Endodermal cell (in vitro differentiated cells): ENCODE data around the gene BTNL3. TPM values are rescaled to one million over a fixed set of nuclear protein-coding genes. Genes with fewer than 3 reads are reported as not detected.

Experiments
- DNase-seq: peaks from one replicate; pipeline ENCODE4 v3.0.0-alpha.2; 2017
- H3K27ac ChIP-seq: 2 replicates; pipeline ENCODE4 v1.5.1; 2013; ENCODE audit warnings: mild to moderate bottlenecking, low read depth, low read length, moderate library complexity
- H3K27me3 ChIP-seq: 2 replicates; pipeline ENCODE4 v1.6.1; 2013; ENCODE audit warnings: mild to moderate bottlenecking, low read length, moderate library complexity; ENCODE audit not compliant: insufficient read depth, control insufficient read depth, poor library complexity, severe bottlenecking
- H3K36me3 ChIP-seq: 2 replicates; pipeline ENCODE4 v1.7.0; 2013; ENCODE audit warnings: mild to moderate bottlenecking, low read length, moderate library complexity; ENCODE audit not compliant: control insufficient read depth, insufficient read depth
- H3K4me1 ChIP-seq: one replicate; pipeline ENCODE4 v1.7.0; 2013; ENCODE audit warnings: low read length; ENCODE audit not compliant: control insufficient read depth, insufficient read depth
- H3K4me3 ChIP-seq: 2 replicates; pipeline ENCODE4 v1.5.1; 2013; ENCODE audit warnings: mild to moderate bottlenecking, low read length, moderate library complexity
- H3K9ac ChIP-seq: 2 replicates; pipeline ENCODE4 v1.6.1; 2013; ENCODE audit warnings: mild to moderate bottlenecking, low read length, moderate library complexity; ENCODE audit not compliant: poor library complexity, severe bottlenecking; ENCODE audit errors: extremely low read depth
- H3K9me3 ChIP-seq: 2 replicates; pipeline ENCODE4 v1.6.1; 2013; ENCODE audit warnings: mild to moderate bottlenecking, low read length, moderate library complexity; ENCODE audit not compliant: control insufficient read depth
- H3K27ac Mint-ChIP-seq: 2 replicates; pipeline ENCODE4 v1.8.0; 2020; ENCODE audit warnings: mixed read lengths
- H3K27me3 Mint-ChIP-seq: 2 replicates; pipeline ENCODE4 v1.8.0; 2021; ENCODE audit warnings: mild to moderate bottlenecking, mixed read lengths; ENCODE audit not compliant: insufficient read depth
- H3K36me3 Mint-ChIP-seq: 2 replicates; pipeline ENCODE4 v1.8.0; 2020; ENCODE audit warnings: low read depth, mixed read lengths
- H3K4me1 Mint-ChIP-seq: 2 replicates; pipeline ENCODE4 v1.8.0; 2020; ENCODE audit warnings: mixed read lengths
- H3K4me3 Mint-ChIP-seq: 2 replicates; pipeline ENCODE4 v1.8.0; 2020; ENCODE audit warnings: mild to moderate bottlenecking, moderate library complexity, mixed read lengths
- H3K9me3 Mint-ChIP-seq: 2 replicates; pipeline ENCODE4 v1.8.0; 2020; ENCODE audit warnings: mild to moderate bottlenecking, mixed read lengths
- CTCF ChIP-seq: fragments of 200-600 bp; sonication (generic); conservative IDR thresholded peaks from 2 replicates; pipeline ENCODE4 v1.5.0; 2021; ENCODE audit warnings: antibody characterized with exemption, mild to moderate bottlenecking
- WGBS, 2 experiments: methylation state at CpG; one replicate each; pipeline versions ENCODE4 v1.1.5 to v1.1.7; 2013; ENCODE audit warnings: missing lambda C conversion rate in 2 of 2, mixed read lengths in 1 of 2; ENCODE audit not compliant: insufficient coverage in 1 of 2, insufficient read length in 1 of 2; 5-methylcytosine and 5-hydroxymethylcytosine counted together
- long read RNA-seq, 4 experiments: library from polyadenylated mRNA in 2 of 4; library from RNA in 1 of 4; library from capped mRNA in 1 of 4; stranded (forward) in 3 of 4; unstranded in 1 of 4; transcript quantifications; one replicate each; pipeline ENCODE4 v2.0.0, GENCODE V29; 2020 to 2021; ENCODE audit warnings: inconsistent platforms in 1 of 4
- polyA plus RNA-seq, 2 experiments: library from polyadenylated mRNA; stranded (reverse); fragments of 50-300 nt; gene quantifications; one replicate each; pipeline ENCODE4 v1.2.3, GENCODE V29; 2013
- total RNA-seq, 2 donors: library from RNA; stranded (reverse); fragmentation: NEBNext Ultra II Directional in 1 of 2; extraction: Animal tissue kit (Norgen Biotek cat#: 25700) in 1 of 2; gene quantifications; 2 replicates in 1 of 2; 3 replicates in 1 of 2; pipeline ENCODE4 v1.2.1, GENCODE V29; 2021

Gene BTNL3, protein sequence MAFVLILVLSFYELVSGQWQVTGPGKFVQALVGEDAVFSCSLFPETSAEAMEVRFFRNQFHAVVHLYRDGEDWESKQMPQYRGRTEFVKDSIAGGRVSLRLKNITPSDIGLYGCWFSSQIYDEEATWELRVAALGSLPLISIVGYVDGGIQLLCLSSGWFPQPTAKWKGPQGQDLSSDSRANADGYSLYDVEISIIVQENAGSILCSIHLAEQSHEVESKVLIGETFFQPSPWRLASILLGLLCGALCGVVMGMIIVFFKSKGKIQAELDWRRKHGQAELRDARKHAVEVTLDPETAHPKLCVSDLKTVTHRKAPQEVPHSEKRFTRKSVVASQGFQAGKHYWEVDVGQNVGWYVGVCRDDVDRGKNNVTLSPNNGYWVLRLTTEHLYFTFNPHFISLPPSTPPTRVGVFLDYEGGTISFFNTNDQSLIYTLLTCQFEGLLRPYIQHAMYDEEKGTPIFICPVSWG
- not detected for total RNA-seq
- not detected for polyA plus RNA-seq (2013, experiment 1 of 2)
- polyA plus RNA-seq (2013, experiment 2 of 2), result not detected
- long read RNA-seq, experiment 1, result 0 reads
- long read RNA-seq, experiment 2, result 0 reads
- long read RNA-seq, experiment 3, result 0 reads
- long read RNA-seq, experiment 4, result 0 reads

DNA sequence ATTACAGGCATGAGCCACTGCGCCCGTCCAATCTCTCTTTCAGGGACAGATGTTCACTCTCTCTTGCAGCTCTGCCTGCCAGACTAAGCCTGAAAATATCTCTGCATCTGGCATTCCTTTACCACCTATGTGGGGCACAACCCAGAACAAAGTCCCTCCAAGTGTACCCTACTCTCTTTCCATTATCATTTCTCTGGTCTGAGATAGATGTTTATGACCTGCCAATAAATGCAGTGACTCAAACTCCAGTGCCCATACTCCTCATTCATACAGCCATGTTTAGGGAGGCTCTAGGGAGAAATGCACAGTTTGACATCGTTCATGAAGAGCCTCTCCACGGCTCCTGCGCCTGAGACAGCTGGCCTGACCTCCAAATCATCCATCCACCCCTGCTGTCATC, at the start of gene BTNL3:
BTNL3 (plus strand) TSS at position 255 of the 400 bp plus-strand sequence. CDS start 183 bp downstream, outside the sequence.
- DNase-seq, result no peak
- Histone ChIP-seq H3K9ac (no peak within 1 kb of the TSS), H3K4me1 (no peaks in the 10 kb centered on the region), H3K27me3 (no peaks in the 10 kb centered on the region), H3K36me3 (no peaks in the 10 kb centered on the region), H3K9me3 (no peaks in the 10 kb centered on the region), H3K27ac (no peak within 1 kb of the TSS), H3K4me3 (no peak within 1 kb of the TSS)
- no peak for TF ChIP-seq CTCF
- H3K4me3 Mint-ChIP-seq, result no peak within 1 kb of the TSS
- H3K27ac Mint-ChIP-seq, result no peak within 1 kb of the TSS
- no peaks in the 10 kb centered on the region for H3K9me3 Mint-ChIP-seq
- H3K27me3 Mint-ChIP-seq, result no peaks in the 10 kb centered on the region
- 67% methylated on average over 5 of the region's 5 CpGs; no CpG with 5 or more reads in 1 of the 2 experiments for WGBS, 2 experiments
- peaks cover 4% of the 10 kb centered on the region for H3K4me1 Mint-ChIP-seq
- H3K36me3 Mint-ChIP-seq, result no peaks in the 10 kb centered on the region

DNA sequence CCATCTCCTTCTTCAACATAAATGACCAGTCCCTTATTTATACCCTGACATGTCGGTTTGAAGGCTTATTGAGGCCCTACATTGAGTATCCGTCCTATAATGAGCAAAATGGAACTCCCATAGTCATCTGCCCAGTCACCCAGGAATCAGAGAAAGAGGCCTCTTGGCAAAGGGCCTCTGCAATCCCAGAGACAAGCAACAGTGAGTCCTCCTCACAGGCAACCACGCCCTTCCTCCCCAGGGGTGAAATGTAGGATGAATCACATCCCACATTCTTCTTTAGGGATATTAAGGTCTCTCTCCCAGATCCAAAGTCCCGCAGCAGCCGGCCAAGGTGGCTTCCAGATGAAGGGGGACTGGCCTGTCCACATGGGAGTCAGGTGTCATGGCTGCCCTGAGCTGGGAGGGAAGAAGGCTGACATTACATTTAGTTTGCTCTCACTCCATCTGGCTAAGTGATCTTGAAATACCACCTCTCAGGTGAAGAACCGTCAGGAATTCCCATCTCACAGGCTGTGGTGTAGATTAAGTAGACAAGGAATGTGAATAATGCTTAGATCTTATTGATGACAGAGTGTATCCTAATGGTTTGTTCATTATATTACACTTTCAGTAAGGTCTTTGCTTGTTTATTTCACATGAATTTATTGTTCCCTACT, 38.2 kb upstream of the BTNL3 start:
- H3K27ac ChIP-seq, result no peak overlapping the region
- H3K9ac ChIP-seq, result no peak overlapping the region
- no peak overlapping the region for H3K27ac Mint-ChIP-seq
- H3K9me3 ChIP-seq, result no peaks in the 10 kb centered on the region
- H3K4me1 Mint-ChIP-seq, result no peaks in the 10 kb centered on the region
- no peak for TF ChIP-seq CTCF
- H3K36me3 Mint-ChIP-seq, result no peaks in the 10 kb centered on the region
- H3K4me3 Mint-ChIP-seq, result no peak overlapping the region
- no peaks in the 10 kb centered on the region for H3K9me3 Mint-ChIP-seq
- H3K27me3 ChIP-seq, result no peaks in the 10 kb centered on the region
- H3K4me1 ChIP-seq, result no peaks in the 10 kb centered on the region
- H3K4me3 ChIP-seq, result no peak overlapping the region
- no peak for DNase-seq
- 71 to 100% methylated on average over 1 to 5 of the region's 6 CpGs for WGBS, 2 experiments
- H3K27me3 Mint-ChIP-seq, result peaks cover 3% of the 10 kb centered on the region
- no peaks in the 10 kb centered on the region for H3K36me3 ChIP-seq

DNA sequence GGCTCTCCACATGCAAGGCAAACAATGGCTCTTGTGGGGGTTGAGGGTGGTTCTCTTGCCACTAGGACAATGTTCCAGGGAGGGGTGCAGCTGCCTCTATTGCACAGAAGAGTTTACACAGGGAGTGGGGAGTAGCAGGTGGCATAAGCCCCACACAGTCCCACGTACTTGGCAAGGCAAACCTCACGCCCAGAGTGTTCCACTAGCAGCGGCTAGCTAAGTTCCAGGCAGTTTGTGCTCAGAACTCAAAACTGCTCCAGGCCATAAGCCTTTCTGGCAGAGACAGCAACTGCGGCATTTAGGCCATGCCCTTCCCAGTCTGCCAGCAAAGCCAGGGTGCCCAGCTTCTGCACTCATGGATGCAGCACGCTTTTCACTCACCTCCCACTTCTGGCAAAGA, 29.0 kb upstream of the BTNL3 start:
- Mint-ChIP-seq H3K4me1 (peaks cover 8% of the 10 kb centered on the region), H3K4me3 (no peak overlapping the region), H3K27ac (no peak overlapping the region), H3K9me3 (no peaks in the 10 kb centered on the region), H3K27me3 (no peaks in the 10 kb centered on the region), H3K36me3 (no peaks in the 10 kb centered on the region)
- no peaks in the 10 kb centered on the region for H3K4me1 ChIP-seq
- no peak for TF ChIP-seq CTCF
- no peak for DNase-seq
- no peak overlapping the region for H3K4me3 ChIP-seq
- H3K27ac ChIP-seq, result no peak overlapping the region
- H3K36me3 ChIP-seq, result no peaks in the 10 kb centered on the region
- H3K27me3 ChIP-seq, result no peaks in the 10 kb centered on the region
- H3K9me3 ChIP-seq, result no peaks in the 10 kb centered on the region
- 83 to 91% methylated on average over 4 to 5 of the region's 5 CpGs for WGBS, 2 experiments
- H3K9ac ChIP-seq, result no peak overlapping the region
